RWPE2 (cell line): Measurements from ENCODE around the gene CHST12.

Source experiments
- ATAC-seq: fragments of 200-7000 bp; cut with Tn5 transposase; 3 replicates; pipeline ENCODE4 v1.9.1; 2021; ENCODE audit warnings: low read depth
- DNase-seq: peaks from one replicate; pipeline ENCODE4 v3.0.0-alpha.2; 2020; ENCODE audit warnings: low spot score
- H3K27ac ChIP-seq: fragments of 450-650 bp; 2 replicates; pipeline ENCODE4 v1.5.1; 2017; ENCODE audit warnings: mild to moderate bottlenecking; ENCODE audit not compliant: poor library complexity, severe bottlenecking
- H3K27me3 ChIP-seq: fragments of 250-450 bp; sonication (Bioruptor Pico); 2 replicates; pipeline ENCODE4 v1.5.1; 2021; ENCODE audit warnings: mild to moderate bottlenecking, moderate library complexity; ENCODE audit not compliant: insufficient read depth, poor library complexity, severe bottlenecking
- H3K36me3 ChIP-seq: fragments of 250-450 bp; sonication (Bioruptor Pico); 2 replicates; pipeline ENCODE4 v1.5.1; 2020; ENCODE audit warnings: low read depth, mild to moderate bottlenecking, moderate library complexity
- H3K4me1 ChIP-seq: fragments of 250-450 bp; sonication (Bioruptor Pico); 2 replicates; pipeline ENCODE4 v1.5.1; 2021; ENCODE audit warnings: mild to moderate bottlenecking, moderate library complexity; ENCODE audit not compliant: insufficient read depth, poor library complexity, severe bottlenecking
- H3K4me3 ChIP-seq: fragments of 250-450 bp; sonication (Bioruptor Pico); 2 replicates; pipeline ENCODE4 v1.5.1; 2021; ENCODE audit warnings: mild to moderate bottlenecking, moderate library complexity; ENCODE audit not compliant: severe bottlenecking
- H3K9me3 ChIP-seq: fragments of 250-450 bp; sonication (Bioruptor Pico); 2 replicates; pipeline ENCODE4 v1.5.1; 2021; ENCODE audit warnings: mild to moderate bottlenecking, moderate library complexity; ENCODE audit not compliant: severe bottlenecking
- CTCF ChIP-seq: fragments of 450-650 bp; IDR thresholded peaks from one replicate; pipeline ENCODE4 v1.5.1; 2017; ENCODE audit warnings: mild to moderate bottlenecking, moderate library complexity; ENCODE audit not compliant: poor library complexity, severe bottlenecking

The CHST12 gene

GRCh38 chr7:2437537-2438148, 34.2 kb downstream of the CHST12 start:
- DNase-seq, result no peak
- no peak overlapping the region for H3K4me3 ChIP-seq
- no peak overlapping the region for H3K27ac ChIP-seq
- ATAC-seq, result no peak
- H3K9me3 ChIP-seq, result no peaks in the 10 kb centered on the region
- H3K4me1 ChIP-seq, result no peaks in the 10 kb centered on the region
- TF ChIP-seq CTCF, result no peak
- no peaks in the 10 kb centered on the region for H3K36me3 ChIP-seq
- H3K27me3 ChIP-seq, result no peaks in the 10 kb centered on the region

GRCh38 chr7:2438186-2438585, 34.8 kb downstream of the CHST12 start:
- ATAC-seq (no peak), DNase-seq (no peak)
- no peaks in the 10 kb centered on the region for H3K4me1 ChIP-seq
- H3K36me3 ChIP-seq, result no peaks in the 10 kb centered on the region
- no peak overlapping the region for H3K4me3 ChIP-seq
- no peaks in the 10 kb centered on the region for H3K9me3 ChIP-seq
- TF ChIP-seq CTCF, result no peak
- H3K27me3 ChIP-seq, result no peaks in the 10 kb centered on the region
- no peak overlapping the region for H3K27ac ChIP-seq

GRCh38 chr7:2438775-2439174, 35.4 kb downstream of the CHST12 start:
- no peak overlapping the region for H3K4me3 ChIP-seq
- H3K27me3 ChIP-seq, result no peaks in the 10 kb centered on the region
- H3K4me1 ChIP-seq, result no peaks in the 10 kb centered on the region
- H3K27ac ChIP-seq, result no peak overlapping the region
- ATAC-seq (no peak), DNase-seq (no peak)
- no peaks in the 10 kb centered on the region for H3K9me3 ChIP-seq
- H3K36me3 ChIP-seq, result no peaks in the 10 kb centered on the region
- no peak for TF ChIP-seq CTCF

- H3K27ac ChIP-seq, result no peak overlapping the region
- H3K36me3 ChIP-seq, result no peaks in the 10 kb centered on the region
- no peaks in the 10 kb centered on the region for H3K4me1 ChIP-seq
- no peak for TF ChIP-seq CTCF
- ATAC-seq (0 out of 3 replicates have a peak, but pooled peaks have one; percentile 14), DNase-seq (no peak)
- no peak overlapping the region for H3K4me3 ChIP-seq
- H3K27me3 ChIP-seq, result no peaks in the 10 kb centered on the region
- no peaks in the 10 kb centered on the region for H3K9me3 ChIP-seq
These were observed 37.3 kb downstream of the CHST12 start for GRCh38 chr7:2440608-2441245.

GRCh38 chr7:2441430-2442058, 38.1 kb downstream of the CHST12 start:
- no peak overlapping the region for H3K27ac ChIP-seq

More at GRCh38 chr7:2441430-2442058, 38.1 kb downstream of the CHST12 start:
- TF ChIP-seq CTCF, result no peak
- H3K36me3 ChIP-seq, result no peaks in the 10 kb centered on the region
- ATAC-seq (no peak), DNase-seq (no peak)
- no peaks in the 10 kb centered on the region for H3K4me1 ChIP-seq
- H3K9me3 ChIP-seq, result no peaks in the 10 kb centered on the region
- no peak overlapping the region for H3K4me3 ChIP-seq
- H3K27me3 ChIP-seq, result no peaks in the 10 kb centered on the region
